Keratinocyte (primary cell): ENCODE data around the gene SIGLECL1. TPM values are rescaled to one million over a fixed set of nuclear protein-coding genes. Genes with fewer than 3 reads are reported as not detected.

Experiments used
- DNase-seq: peaks from one replicate; pipeline ENCODE4 v3.0.0-alpha.2; 2011; ENCODE audit warnings: low read depth, missing footprints, low spot score
- FAIRE-seq: peaks from 2 replicates; lab custom pipeline; 2011; peaks lifted over from hg19 to GRCh38; lab: Jason Lieb, UNC
- H2AFZ ChIP-seq: 2 replicates; pipeline ENCODE4 v1.6.0; 2012; ENCODE audit warnings: low read length, control low read depth, inconsistent platforms; ENCODE audit not compliant: control insufficient read depth
- H3K27ac ChIP-seq: 2 replicates; pipeline ENCODE4 v1.5.1; 2011; ENCODE audit warnings: low read length; ENCODE audit not compliant: control insufficient read depth, insufficient read depth
- H3K27me3 ChIP-seq: 3 replicates; pipeline ENCODE4 v1.6.0; 2011; ENCODE audit warnings: low read length; ENCODE audit not compliant: control insufficient read depth, insufficient read depth; ENCODE audit errors: extremely low read depth
- H3K36me3 ChIP-seq, 2 experiments: 2 replicates in 1 of 2; 3 replicates in 1 of 2; pipeline ENCODE4 v1.5.1; 2011; ENCODE audit warnings: low read length in 2 of 2, mild to moderate bottlenecking in 1 of 2; ENCODE audit not compliant: control insufficient read depth in 2 of 2, insufficient read depth in 2 of 2; ENCODE audit errors: extremely low read depth in 1 of 2
- H3K4me1 ChIP-seq: 3 replicates; pipeline ENCODE4 v1.5.1; 2011; ENCODE audit warnings: low read length; ENCODE audit not compliant: control insufficient read depth, insufficient read depth; ENCODE audit errors: extremely low read depth
- H3K4me2 ChIP-seq: 3 replicates; pipeline ENCODE4 v1.6.0; 2011; ENCODE audit warnings: low read depth, low read length; ENCODE audit not compliant: control insufficient read depth, insufficient read depth; ENCODE audit errors: extremely low read depth
- H3K4me3 ChIP-seq, 3 experiments: fragments of 200-600 bp in 1 of 3; sonication (generic) in 1 of 3; 2 replicates in 2 of 3; 3 replicates in 1 of 3; pipeline ENCODE4 v1.5.1; 2011 to 2016; ENCODE audit warnings: low read length in 3 of 3, mild to moderate bottlenecking in 3 of 3, control low read depth in 2 of 3, inconsistent platforms in 1 of 3, low read depth in 1 of 3, mixed read lengths in 1 of 3, mixed run types in 1 of 3, moderate library complexity in 1 of 3; ENCODE audit not compliant: control insufficient read depth in 2 of 3, insufficient read depth in 2 of 3; ENCODE audit errors: extremely low read depth in 1 of 3
- H3K79me2 ChIP-seq: 2 replicates; pipeline ENCODE4 v1.6.0; 2012; ENCODE audit warnings: low read length; ENCODE audit not compliant: control insufficient read depth, insufficient read depth
- H3K9ac ChIP-seq: 3 replicates; pipeline ENCODE4 v1.6.0; 2011; ENCODE audit warnings: low read length; ENCODE audit not compliant: control insufficient read depth, insufficient read depth; ENCODE audit errors: extremely low read depth
- H3K9me1 ChIP-seq: 3 replicates; pipeline ENCODE4 v1.6.0; 2011; ENCODE audit warnings: low read length; ENCODE audit not compliant: control insufficient read depth, insufficient read depth; ENCODE audit errors: extremely low read depth
- H3K9me3 ChIP-seq: 2 replicates; pipeline ENCODE4 v1.5.1; 2012; ENCODE audit warnings: low read depth, low read length; ENCODE audit not compliant: control insufficient read depth
- H4K20me1 ChIP-seq: 3 replicates; pipeline ENCODE4 v1.6.0; 2011; ENCODE audit warnings: low read length; ENCODE audit not compliant: control insufficient read depth, insufficient read depth; ENCODE audit errors: extremely low read depth
- CTCF ChIP-seq, 3 experiments: IDR thresholded peaks in 1 of 3; conservative IDR thresholded peaks in 1 of 3; optimal IDR thresholded peaks in 1 of 3; 2 replicates in 2 of 3; 3 replicates in 1 of 3; pipeline versions ENCODE3 to v1.5.1; 2011; ENCODE audit warnings: low read length in 3 of 3, mild to moderate bottlenecking in 3 of 3, moderate library complexity in 2 of 3, control low read depth in 1 of 3, inconsistent platforms in 1 of 3; ENCODE audit not compliant: insufficient read depth in 2 of 3; ENCODE audit errors: extremely low read depth in 1 of 3
- EZH2 ChIP-seq: IDR thresholded peaks from one replicate; pipeline ENCODE4 v1.6.1; 2012; ENCODE audit warnings: inconsistent platforms, mild to moderate bottlenecking, low read length, moderate library complexity
- dilution Hi-C: fragments of 300-500 bp; cut with MboI; formaldehyde crosslinking; loops from one replicate; pipeline ENCODE4 v1.7.0; 2020; ENCODE audit warnings: low sequenced_read_pairs; ENCODE audit not compliant: extremely low pct_ligation_motif_present
- polyA plus RNA-seq, 5 experiments: library from polyadenylated mRNA; depleted of rRNA in 3 of 5; stranded (reverse) in 3 of 5; stranded (forward) in 1 of 5; unstranded in 1 of 5; fragments of >200 nt; gene quantifications; 1 replicate in 1 of 5; 2 replicates in 3 of 5; 3 replicates in 1 of 5; pipeline versions ENCODE4 v1.2.1 to v1.2.3, GENCODE V29; 2011 to 2012; ENCODE audit warnings: missing spikeins in 2 of 5, low read depth in 1 of 5, low replicate concordance in 1 of 5
- small RNA-seq, 3 experiments: library from RNA; depleted of rRNA; stranded (forward); fragments of <200 nt; gene quantifications; one replicate each; pipeline ENCODE3, GENCODE V24; 2012; ENCODE audit warnings: low read depth in 3 of 3, low replicate concordance in 1 of 3; ENCODE audit not compliant: insufficient read length in 3 of 3

The SIGLECL1 gene
- polyA plus RNA-seq, 1 donor (not counting 4 experiments of a cell fraction or from before 2014, with no cell fraction given) = not detected

- FAIRE-seq (no peak), DNase-seq (no peak)
- Histone ChIP-seq H3K9ac (no peak overlapping the region), H3K27ac (no peak overlapping the region), H4K20me1 (no peaks in the 10 kb centered on the region), H3K4me3 (no peak overlapping the region), H3K27me3 (peaks cover 7% of the 10 kb centered on the region), H3K9me3 (no peaks in the 10 kb centered on the region), H3K79me2 (no peaks in the 10 kb centered on the region), H2AFZ (no peak overlapping the region), H3K9me1 (no peaks in the 10 kb centered on the region), H3K36me3 (no peaks in the 10 kb centered on the region), H3K4me2 (no peak overlapping the region), H3K4me1 (no peaks in the 10 kb centered on the region)
- dilution Hi-C loops = no loop called here
- TF ChIP-seq CTCF (optimal IDR thresholded peaks at IDR 0.05 in 1 of 3, IDR thresholded peaks at IDR 0.05 in 1 of 3, conservative IDR thresholded peaks at IDR 0.05 in 1 of 3; ENCODE audit: extremely low read depth in 1 of 3, insufficient read depth in 2 of 3, low read length in 3 of 3) = no peak
- TF ChIP-seq EZH2 = no peak
Measured at GRCh38 chr19:51317376-51317775, 66.5 kb downstream of the SIGLECL1 start.

- dilution Hi-C loops = no loop called here
- Histone ChIP-seq H4K20me1 (no peaks in the 10 kb centered on the region), H3K27ac (no peak overlapping the region), H3K4me3 (no peak overlapping the region), H3K27me3 (peaks cover 2% of the 10 kb centered on the region), H2AFZ (no peak overlapping the region), H3K9me1 (no peaks in the 10 kb centered on the region), H3K79me2 (no peaks in the 10 kb centered on the region), H3K9me3 (no peaks in the 10 kb centered on the region), H3K9ac (no peak overlapping the region), H3K36me3 (no peaks in the 10 kb centered on the region), H3K4me2 (no peak overlapping the region), H3K4me1 (no peaks in the 10 kb centered on the region)
- no peak for FAIRE-seq
- DNase-seq = no peak
- TF ChIP-seq CTCF (optimal IDR thresholded peaks at IDR 0.05 in 1 of 3, IDR thresholded peaks at IDR 0.05 in 1 of 3, conservative IDR thresholded peaks at IDR 0.05 in 1 of 3; ENCODE audit: extremely low read depth in 1 of 3, insufficient read depth in 2 of 3, low read length in 3 of 3) (no peak), EZH2 (no peak)
Measured at GRCh38 chr19:51317968-51318367, 67.1 kb downstream of the SIGLECL1 start.

Small RNA genes lying within 50 kb of the gene (small RNA-seq; reads per million reads assigned to genes)
- 0 reads per million in 3 experiments for gene MIR8074

Other genes starting within 250 kb of the SIGLECL1 start
- 88.8 to 232 TPM (median 118 TPM) in 3 replicates for gene KLK8, start 249.5 kb upstream of the SIGLECL1 start, polyA plus RNA-seq
- gene KLK10, start 231.4 kb upstream of the SIGLECL1 start, polyA plus RNA-seq = 56.3 to 97.5 TPM (median 95.3 TPM) in 3 replicates
- gene KLK11, start 224.5 kb upstream of the SIGLECL1 start, polyA plus RNA-seq = 12.8 to 39.0 TPM (median 18.0 TPM) in 3 replicates
- not detected in 3 replicates for gene KLK12, start 216.1 kb upstream of the SIGLECL1 start, polyA plus RNA-seq
- 2.0 to 4.4 TPM (median 2.8 TPM) in 3 replicates for gene KLK13, start 186.0 kb upstream of the SIGLECL1 start, polyA plus RNA-seq
- 0.05 to 0.63 TPM (median 0.10 TPM) in 3 replicates for gene KLK14, start 168.2 kb upstream of the SIGLECL1 start, polyA plus RNA-seq
- gene CTU1, start 142.7 kb upstream of the SIGLECL1 start, polyA plus RNA-seq = 1.9 to 3.9 TPM (median 2.3 TPM) in 3 replicates
- gene SIGLEC9, start 126.2 kb upstream of the SIGLECL1 start, polyA plus RNA-seq = not detected in 3 replicates
- not detected in 3 replicates for gene SIGLEC7, start 108.8 kb upstream of the SIGLECL1 start, polyA plus RNA-seq
- gene CD33, start 26.0 kb upstream of the SIGLECL1 start, polyA plus RNA-seq = 0.16 TPM in 1 of 3 replicates, not detected in the others
- not detected in 3 replicates for gene IGLON5, start 60.6 kb downstream of the SIGLECL1 start, polyA plus RNA-seq
- gene VSIG10L, start 91.1 kb downstream of the SIGLECL1 start, polyA plus RNA-seq = 1.2 to 2.0 TPM (median 1.5 TPM) in 3 replicates
- 95.2 to 115 TPM (median 102 TPM) in 3 replicates for gene ETFB, start 115.3 kb downstream of the SIGLECL1 start, polyA plus RNA-seq
- gene CLDND2, start 117.9 kb downstream of the SIGLECL1 start, polyA plus RNA-seq = 0.37 to 1.1 TPM in 2 of 3 replicates, not detected in the other
- not detected in 3 replicates for gene NKG7, start 121.6 kb downstream of the SIGLECL1 start, polyA plus RNA-seq
- not detected in 3 replicates for gene LIM2, start 136.9 kb downstream of the SIGLECL1 start, polyA plus RNA-seq
- gene C19orf84, start 139.5 kb downstream of the SIGLECL1 start, polyA plus RNA-seq = not detected in 3 replicates
- gene SIGLEC10, start 166.6 kb downstream of the SIGLECL1 start, polyA plus RNA-seq = not detected in 3 replicates
- not detected in 3 replicates for gene SIGLEC8, start 207.4 kb downstream of the SIGLECL1 start, polyA plus RNA-seq
- not detected in 3 replicates for gene CEACAM18, start 227.5 kb downstream of the SIGLECL1 start, polyA plus RNA-seq